ENCODE results near the gene TNIP3. TPM values are rescaled to one million over a fixed set of nuclear protein-coding genes. Genes with fewer than 3 reads are reported as not detected.

The TNIP3 gene
- total and polyA plus RNA-seq, 9 of the 15 experiments (the other 6 are each of a cell fraction or from before 2014, with no cell fraction given) = 0.14 TPM; not detected in 8

DNA sequence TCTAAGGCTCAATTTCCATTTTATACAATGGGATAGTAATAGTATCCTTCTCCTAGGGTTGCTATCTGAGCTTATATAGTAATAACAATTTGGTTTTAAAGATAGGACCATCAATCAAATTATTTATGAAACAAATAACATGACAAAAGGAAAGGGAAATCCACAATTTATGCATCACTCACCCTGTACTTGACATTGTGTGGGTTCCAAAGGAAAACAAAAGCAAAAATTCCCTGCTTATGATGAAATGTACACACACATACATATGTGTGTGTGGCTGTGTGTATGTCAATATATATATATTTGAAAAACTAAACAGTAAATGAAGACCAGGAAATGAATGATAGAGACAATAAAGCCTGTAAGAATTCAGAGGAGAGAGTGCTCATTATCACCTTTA, 2.9 kb upstream of the TNIP3 start:
- H2AFZ ChIP-seq (ENCODE audit: low read depth, low read length) = no peak overlapping the region
- no peak overlapping the region for H3K9ac ChIP-seq (ENCODE audit: insufficient read depth in 1 of 2, low read depth in 2 of 2, low read length in 2 of 2)
- no peaks in the 10 kb centered on the region for H3K9me3 ChIP-seq (replicated peaks; ENCODE audit: control insufficient read depth, insufficient read depth, low read depth, low read length)
- H3K36me3 ChIP-seq (ENCODE audit: control insufficient read depth, insufficient read depth, low read length) = no peaks in the 10 kb centered on the region
- no peaks in the 10 kb centered on the region for H3K79me2 ChIP-seq (ENCODE audit: control insufficient read depth, insufficient read depth, low read length)
- DNase-seq (ENCODE audit: extremely low read depth in 1 of 4, low spot score in 3 of 4) (no peak), FAIRE-seq (no peak), ATAC-seq (no peak)
- H3K4me1 ChIP-seq (replicated peaks in 1 of 2; ENCODE audit: control insufficient read depth in 2 of 2, insufficient read depth in 2 of 2, low read length in 2 of 2) = no peaks in the 10 kb centered on the region
- in situ Hi-C loops (cut with MboI) = no loop called here
- no peaks in the 10 kb centered on the region for H3K9me1 ChIP-seq (ENCODE audit: control insufficient read depth, insufficient read depth, low read length)
- H3K27ac ChIP-seq (ENCODE audit: extremely low read depth, low read depth, low read length) = no peak overlapping the region
- no peak for TF ChIP-seq ZEB2 (IDR thresholded peaks at IDR 0.05)
- no peak for TF ChIP-seq PYGO2 (tag; IDR thresholded peaks at IDR 0.05)
- no peak for TF ChIP-seq ZBED1 (IDR thresholded peaks at IDR 0.05)
- TF ChIP-seq, protein P1, sequence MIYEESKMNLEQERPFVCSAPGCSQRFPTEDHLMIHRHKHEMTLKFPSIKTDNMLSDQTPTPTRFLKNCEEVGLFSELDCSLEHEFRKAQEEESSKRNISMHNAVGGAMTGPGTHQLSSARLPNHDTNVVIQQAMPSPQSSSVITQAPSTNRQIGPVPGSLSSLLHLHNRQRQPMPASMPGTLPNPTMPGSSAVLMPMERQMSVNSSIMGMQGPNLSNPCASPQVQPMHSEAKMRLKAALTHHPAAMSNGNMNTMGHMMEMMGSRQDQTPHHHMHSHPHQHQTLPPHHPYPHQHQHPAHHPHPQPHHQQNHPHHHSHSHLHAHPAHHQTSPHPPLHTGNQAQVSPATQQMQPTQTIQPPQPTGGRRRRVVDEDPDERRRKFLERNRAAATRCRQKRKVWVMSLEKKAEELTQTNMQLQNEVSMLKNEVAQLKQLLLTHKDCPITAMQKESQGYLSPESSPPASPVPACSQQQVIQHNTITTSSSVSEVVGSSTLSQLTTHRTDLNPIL (CRISPR knock-in tag; IDR thresholded peaks at IDR 0.05) = no peak
- TF ChIP-seq PRMT5 (CRISPR knock-in tag; IDR thresholded peaks at IDR 0.05) = no peak
- intact Hi-C loops (cut with micrococcal nuclease) = no loop called here
- no peak overlapping the region for H3K4me3 ChIP-seq
- no TSS peak for BruUV-seq (replicated peaks)
- H3K4me2 ChIP-seq (ENCODE audit: insufficient read depth, low read length) = no peak overlapping the region
- POLR2A ChIA-PET = no interaction called here
- no peaks in the 10 kb centered on the region for H3K27me3 ChIP-seq (ENCODE audit: control insufficient read depth in 2 of 2, insufficient read depth in 2 of 2, low read length in 2 of 2)
- CTCF ChIA-PET (ENCODE audit: low intra/inter-chr PET ratio) = no interaction called here
- H4K20me1 ChIP-seq (replicated peaks; ENCODE audit: control insufficient read depth, insufficient read depth, low read length) = no peaks in the 10 kb centered on the region

DNA sequence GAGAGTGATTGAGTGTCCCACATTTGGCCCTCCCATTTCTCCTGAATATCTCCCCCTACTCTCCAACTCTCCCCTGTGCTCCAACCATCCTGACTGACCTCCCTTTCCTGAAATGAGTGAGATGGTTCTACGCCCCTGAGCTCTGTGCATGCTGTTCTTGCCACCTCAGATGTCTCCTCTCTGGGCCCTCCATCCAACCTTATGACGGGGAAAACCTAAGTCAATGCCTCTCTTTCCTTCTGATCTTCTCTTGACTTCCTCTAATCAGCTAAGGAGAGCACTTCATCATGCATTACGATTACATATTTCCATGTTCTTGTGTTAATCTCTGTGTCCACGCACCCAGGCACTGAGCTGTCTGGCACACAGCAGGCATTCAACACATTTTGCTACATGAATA, 1.1 kb upstream of the TNIP3 start:
- Histone ChIP-seq H3K9ac (ENCODE audit: insufficient read depth in 1 of 2, low read depth in 2 of 2, low read length in 2 of 2) (no peak overlapping the region), H4K20me1 (replicated peaks; ENCODE audit: control insufficient read depth, insufficient read depth, low read length) (no peaks in the 10 kb centered on the region), H3K36me3 (ENCODE audit: control insufficient read depth, insufficient read depth, low read length) (no peaks in the 10 kb centered on the region), H3K9me3 (replicated peaks; ENCODE audit: control insufficient read depth, insufficient read depth, low read depth, low read length) (no peaks in the 10 kb centered on the region), H2AFZ (ENCODE audit: low read depth, low read length) (no peak overlapping the region), H3K4me2 (ENCODE audit: insufficient read depth, low read length) (no peak overlapping the region), H3K4me1 (replicated peaks in 1 of 2; ENCODE audit: control insufficient read depth in 2 of 2, insufficient read depth in 2 of 2, low read length in 2 of 2) (no peaks in the 10 kb centered on the region), H3K9me1 (ENCODE audit: control insufficient read depth, insufficient read depth, low read length) (no peaks in the 10 kb centered on the region), H3K27ac (ENCODE audit: extremely low read depth, low read depth, low read length) (no peak overlapping the region), H3K27me3 (ENCODE audit: control insufficient read depth in 2 of 2, insufficient read depth in 2 of 2, low read length in 2 of 2) (no peaks in the 10 kb centered on the region), H3K79me2 (ENCODE audit: control insufficient read depth, insufficient read depth, low read length) (no peaks in the 10 kb centered on the region), H3K4me3 (no peak overlapping the region)
- in situ Hi-C loops (cut with MboI) (no loop called here), intact Hi-C loops (cut with micrococcal nuclease) (no loop called here)
- BruUV-seq (replicated peaks) = no TSS peak
- POLR2A ChIA-PET = no interaction called here
- DNase-seq (ENCODE audit: extremely low read depth in 1 of 4, low spot score in 3 of 4) (no peak), FAIRE-seq (no peak), ATAC-seq (no peak)
- WGBS (ENCODE audit: insufficient coverage, low coverage, missing lambda C conversion rate) = 3% methylated on average over 4 of the region's 4 CpGs
- CTCF ChIA-PET (ENCODE audit: low intra/inter-chr PET ratio) = no interaction called here
- TF ChIP-seq HIVEP1 (CRISPR knock-in tag; IDR thresholded peaks at IDR 0.05) (no peak), GABPB1 (CRISPR knock-in tag; IDR thresholded peaks at IDR 0.05) (no peak)
- TF ChIP-seq, protein P2, sequence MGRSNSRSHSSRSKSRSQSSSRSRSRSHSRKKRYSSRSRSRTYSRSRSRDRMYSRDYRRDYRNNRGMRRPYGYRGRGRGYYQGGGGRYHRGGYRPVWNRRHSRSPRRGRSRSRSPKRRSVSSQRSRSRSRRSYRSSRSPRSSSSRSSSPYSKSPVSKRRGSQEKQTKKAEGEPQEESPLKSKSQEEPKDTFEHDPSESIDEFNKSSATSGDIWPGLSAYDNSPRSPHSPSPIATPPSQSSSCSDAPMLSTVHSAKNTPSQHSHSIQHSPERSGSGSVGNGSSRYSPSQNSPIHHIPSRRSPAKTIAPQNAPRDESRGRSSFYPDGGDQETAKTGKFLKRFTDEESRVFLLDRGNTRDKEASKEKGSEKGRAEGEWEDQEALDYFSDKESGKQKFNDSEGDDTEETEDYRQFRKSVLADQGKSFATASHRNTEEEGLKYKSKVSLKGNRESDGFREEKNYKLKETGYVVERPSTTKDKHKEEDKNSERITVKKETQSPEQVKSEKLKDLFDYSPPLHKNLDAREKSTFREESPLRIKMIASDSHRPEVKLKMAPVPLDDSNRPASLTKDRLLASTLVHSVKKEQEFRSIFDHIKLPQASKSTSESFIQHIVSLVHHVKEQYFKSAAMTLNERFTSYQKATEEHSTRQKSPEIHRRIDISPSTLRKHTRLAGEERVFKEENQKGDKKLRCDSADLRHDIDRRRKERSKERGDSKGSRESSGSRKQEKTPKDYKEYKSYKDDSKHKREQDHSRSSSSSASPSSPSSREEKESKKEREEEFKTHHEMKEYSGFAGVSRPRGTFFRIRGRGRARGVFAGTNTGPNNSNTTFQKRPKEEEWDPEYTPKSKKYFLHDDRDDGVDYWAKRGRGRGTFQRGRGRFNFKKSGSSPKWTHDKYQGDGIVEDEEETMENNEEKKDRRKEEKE (IDR thresholded peaks at IDR 0.05; ENCODE audit: borderline replicate concordance in 1 of 2, control insufficient read depth in 1 of 2, low read depth in 2 of 2, low read length in 1 of 2) = no peak

Measured in K562 (cell line).